Measurements from ENCODE around the gene C3orf18.

DNA sequence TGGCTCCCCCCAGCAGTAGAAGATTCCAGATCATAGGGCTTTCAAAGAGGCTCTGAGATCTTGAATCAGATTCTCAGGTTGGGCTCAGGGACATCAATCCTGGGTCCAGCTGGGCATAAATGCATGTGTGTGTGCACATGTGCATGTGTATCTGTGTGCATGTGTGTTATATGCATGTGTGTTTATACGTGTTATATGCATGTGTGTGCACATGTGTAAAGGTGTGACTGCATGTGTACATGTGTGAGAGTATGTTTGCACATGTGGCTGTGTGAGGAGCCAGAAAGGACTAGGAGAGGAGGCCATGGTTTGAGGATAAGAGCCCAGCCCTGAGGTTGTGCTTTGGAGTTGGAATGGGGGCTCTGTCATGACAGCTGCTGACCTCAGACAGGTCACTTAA lies 47.6 kb upstream of the C3orf18 start:
- TF ChIP-seq POLR2A (IDR thresholded peaks at IDR 0.05) (no peak), POLR2AphosphoS5 (IDR thresholded peaks at IDR 0.05) (no peak)
- TF ChIP-seq, protein P1, sequence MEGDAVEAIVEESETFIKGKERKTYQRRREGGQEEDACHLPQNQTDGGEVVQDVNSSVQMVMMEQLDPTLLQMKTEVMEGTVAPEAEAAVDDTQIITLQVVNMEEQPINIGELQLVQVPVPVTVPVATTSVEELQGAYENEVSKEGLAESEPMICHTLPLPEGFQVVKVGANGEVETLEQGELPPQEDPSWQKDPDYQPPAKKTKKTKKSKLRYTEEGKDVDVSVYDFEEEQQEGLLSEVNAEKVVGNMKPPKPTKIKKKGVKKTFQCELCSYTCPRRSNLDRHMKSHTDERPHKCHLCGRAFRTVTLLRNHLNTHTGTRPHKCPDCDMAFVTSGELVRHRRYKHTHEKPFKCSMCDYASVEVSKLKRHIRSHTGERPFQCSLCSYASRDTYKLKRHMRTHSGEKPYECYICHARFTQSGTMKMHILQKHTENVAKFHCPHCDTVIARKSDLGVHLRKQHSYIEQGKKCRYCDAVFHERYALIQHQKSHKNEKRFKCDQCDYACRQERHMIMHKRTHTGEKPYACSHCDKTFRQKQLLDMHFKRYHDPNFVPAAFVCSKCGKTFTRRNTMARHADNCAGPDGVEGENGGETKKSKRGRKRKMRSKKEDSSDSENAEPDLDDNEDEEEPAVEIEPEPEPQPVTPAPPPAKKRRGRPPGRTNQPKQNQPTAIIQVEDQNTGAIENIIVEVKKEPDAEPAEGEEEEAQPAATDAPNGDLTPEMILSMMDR (IDR thresholded peaks at IDR 0.05) = no peak
